ES-I3 (cell line): ENCODE results near the gene RAB14.

Experiments used
- H3K36me3 ChIP-seq: 2 replicates; pipeline ENCODE4 v1.6.1; 2013; ENCODE audit warnings: mild to moderate bottlenecking, low read length, control low read depth, moderate library complexity; ENCODE audit not compliant: insufficient read depth
- H3K4me1 ChIP-seq: 2 replicates; pipeline ENCODE4 v1.6.1; 2013; ENCODE audit warnings: mild to moderate bottlenecking, control low read depth, low read length; ENCODE audit not compliant: insufficient read depth
- H3K9ac ChIP-seq: 2 replicates; pipeline ENCODE4 v1.6.1; 2013; ENCODE audit warnings: low read depth, mild to moderate bottlenecking, low read length, moderate library complexity
- H3K9me3 ChIP-seq: 2 replicates; pipeline ENCODE4 v1.6.1; 2013; ENCODE audit warnings: mild to moderate bottlenecking, low read length, moderate library complexity; ENCODE audit not compliant: control insufficient read depth, insufficient read depth

The RAB14 gene

GRCh38 chr9:121230256-121230655 is 28.6 kb upstream of the RAB14 start:
- no peaks in the 10 kb centered on the region for H3K9me3 ChIP-seq
- no peak overlapping the region for H3K9ac ChIP-seq
- H3K36me3 ChIP-seq, result no peaks in the 10 kb centered on the region; the same call in 1 of the 2 replicates
- H3K4me1 ChIP-seq, result peaks cover 11% of the 10 kb centered on the region

DNA sequence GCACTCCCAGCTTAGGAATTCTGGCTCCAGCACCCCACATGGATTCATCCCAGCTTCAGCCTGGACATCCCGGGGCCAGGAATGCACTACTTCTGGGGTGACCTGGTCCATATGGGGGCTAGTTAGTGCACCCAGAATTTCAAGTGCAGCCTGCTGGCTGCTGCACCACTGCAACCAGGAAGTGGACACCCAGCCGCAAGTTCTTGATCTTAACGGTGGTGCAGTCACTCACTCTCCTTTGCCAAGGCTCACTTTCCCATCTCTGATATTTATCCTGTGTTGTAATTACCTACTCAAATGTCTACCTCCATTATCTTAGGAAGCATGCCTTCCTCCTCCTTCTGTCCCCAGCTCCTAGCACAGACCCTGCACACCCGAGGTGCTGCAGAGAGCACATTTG is 26.2 kb upstream of the RAB14 start:
- no peak overlapping the region for H3K9ac ChIP-seq
- H3K9me3 ChIP-seq, result no peaks in the 10 kb centered on the region
- no peaks in the 10 kb centered on the region for H3K4me1 ChIP-seq
- H3K36me3 ChIP-seq, result no peaks in the 10 kb centered on the region; the same call in 1 of the 2 replicates

- Histone ChIP-seq H3K9me3 (no peaks in the 10 kb centered on the region), H3K9ac (no peak overlapping the region), H3K4me1 (peaks cover 8% of the 10 kb centered on the region), H3K36me3 (no peaks in the 10 kb centered on the region)
Measured at GRCh38 chr9:121226175-121226574, 24.5 kb upstream of the RAB14 start.

DNA sequence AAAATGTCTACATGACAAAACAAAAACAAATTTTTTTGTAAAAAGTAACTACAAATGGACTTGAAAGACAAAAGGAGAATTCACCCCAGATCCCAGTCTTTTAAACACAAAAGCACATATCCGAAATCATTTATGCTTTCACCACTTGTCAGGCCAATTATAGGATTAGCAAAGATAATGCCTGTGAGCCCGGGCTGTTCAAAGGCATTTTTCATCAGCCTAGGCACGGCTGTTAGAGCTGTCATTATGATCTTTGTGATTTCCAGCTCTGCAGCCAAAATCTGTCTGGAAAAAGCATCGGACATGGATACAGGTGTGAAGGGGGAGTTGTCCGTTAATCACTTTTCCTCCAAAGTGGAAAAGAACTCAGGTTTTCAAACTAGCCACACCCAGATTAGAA is 23.6 kb upstream of the RAB14 start:
- H3K4me1 ChIP-seq, result peaks cover 11% of the 10 kb centered on the region
- no peaks in the 10 kb centered on the region for H3K9me3 ChIP-seq
- H3K36me3 ChIP-seq, result no peaks in the 10 kb centered on the region
- H3K9ac ChIP-seq, result no peak overlapping the region

- Histone ChIP-seq H3K9me3 (no peaks in the 10 kb centered on the region), H3K36me3 (no peaks in the 10 kb centered on the region), H3K4me1 (peaks cover 19% of the 10 kb centered on the region), H3K9ac (no peak overlapping the region)
Measured at GRCh38 chr9:121222524-121223171, 21.0 kb upstream of the RAB14 start.

GRCh38 chr9:121221664-121222055 is 20.0 kb upstream of the RAB14 start:
- no peaks in the 10 kb centered on the region for H3K36me3 ChIP-seq
- H3K4me1 ChIP-seq, result peaks cover 19% of the 10 kb centered on the region
- no peaks in the 10 kb centered on the region for H3K9me3 ChIP-seq
- H3K9ac ChIP-seq, result 0 out of 2 replicates have a peak overlapping the region, but pooled peaks have one; percentile 0

DNA sequence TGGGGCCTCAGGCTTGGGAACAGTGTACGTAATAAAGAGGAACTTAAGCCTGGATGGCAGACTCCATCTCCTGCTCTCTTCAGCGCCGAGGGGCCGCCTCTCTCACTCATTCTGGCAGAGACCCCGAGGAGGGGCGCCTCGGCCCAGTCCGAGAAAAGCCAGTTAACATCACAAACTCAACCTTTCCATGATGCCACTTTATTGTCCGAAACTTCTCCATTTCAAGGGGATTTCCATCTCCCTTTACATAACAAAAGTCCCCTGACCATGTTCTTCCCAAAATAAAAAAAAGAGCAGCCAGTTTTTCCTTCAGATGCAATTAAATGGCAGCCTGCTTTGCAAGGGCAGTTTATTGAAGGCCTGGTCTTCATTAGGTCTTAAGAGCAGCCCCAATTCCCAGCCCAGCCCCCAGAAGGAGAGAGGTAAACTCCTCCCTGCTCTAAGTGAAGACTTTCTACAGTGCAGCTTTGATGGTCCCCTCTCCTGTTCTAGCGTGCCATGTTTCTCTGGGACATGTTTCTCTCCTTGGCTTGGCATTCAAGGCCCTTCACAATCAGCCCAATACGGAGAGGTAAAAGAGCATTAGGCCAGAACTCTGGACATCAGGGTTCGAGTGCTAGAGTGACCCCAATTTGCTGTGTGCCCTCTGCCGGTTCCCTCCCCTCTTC is 19.5 kb upstream of the RAB14 start:
- H3K9ac ChIP-seq, result peak overlapping the region; percentile 0; the same call in 1 of the 2 replicates
- H3K36me3 ChIP-seq, result no peaks in the 10 kb centered on the region
- no peaks in the 10 kb centered on the region for H3K9me3 ChIP-seq
- peaks cover 19% of the 10 kb centered on the region for H3K4me1 ChIP-seq

DNA sequence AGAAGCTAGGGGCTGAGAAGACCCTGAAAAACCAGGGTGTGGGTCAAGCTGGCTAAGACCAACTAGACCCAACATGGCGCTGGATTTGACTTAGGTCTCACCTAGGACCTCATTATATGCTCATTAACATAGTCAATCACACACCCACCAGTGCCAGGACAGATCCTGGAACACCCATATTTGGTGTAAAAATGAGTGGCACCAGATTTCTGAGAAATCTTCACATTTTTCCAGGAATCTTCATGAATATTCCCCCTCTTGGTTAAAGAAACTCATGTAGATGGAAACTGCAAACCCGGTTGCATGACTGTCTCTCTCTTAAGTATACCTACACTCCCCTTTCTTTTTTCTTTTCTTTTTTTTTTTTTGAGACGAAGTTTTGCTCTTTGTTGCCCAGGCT is 17.9 kb upstream of the RAB14 start:
- Histone ChIP-seq H3K9ac (no peak overlapping the region), H3K9me3 (no peaks in the 10 kb centered on the region), H3K36me3 (no peaks in the 10 kb centered on the region), H3K4me1 (peaks cover 19% of the 10 kb centered on the region)

DNA sequence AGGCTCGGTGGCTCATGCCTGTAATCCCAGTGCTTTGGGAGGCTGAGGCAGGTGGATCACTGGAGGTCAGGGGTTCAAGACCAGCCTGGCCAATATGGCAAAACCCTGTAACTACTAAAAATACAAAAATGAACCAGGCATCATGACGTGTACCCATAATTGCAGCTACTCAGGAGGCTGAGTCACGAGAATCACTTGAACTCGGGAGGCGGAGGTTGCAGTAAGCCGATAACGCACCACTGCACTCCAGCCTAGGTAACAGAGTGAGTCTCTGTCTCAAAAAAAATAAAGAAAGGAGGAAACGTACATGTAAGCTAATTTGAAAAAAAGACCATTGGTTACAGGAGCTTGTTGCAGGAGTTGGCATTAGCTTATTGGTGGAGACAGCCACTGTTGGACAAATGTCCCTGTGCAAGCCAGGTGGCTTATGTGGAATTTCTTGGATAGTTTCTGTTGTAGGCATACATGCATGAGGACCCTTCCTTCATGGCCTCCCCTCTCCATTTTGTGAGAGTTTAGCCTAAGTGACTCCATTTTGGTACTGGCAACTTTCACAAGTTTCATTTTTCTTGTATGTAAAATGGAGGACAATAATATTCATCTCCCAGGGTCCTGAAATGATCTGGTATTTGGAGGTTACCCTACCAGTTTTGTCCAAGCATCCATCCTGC is 16.8 kb upstream of the RAB14 start:
- Histone ChIP-seq H3K9me3 (no peaks in the 10 kb centered on the region), H3K9ac (no peak overlapping the region), H3K4me1 (peaks cover 20% of the 10 kb centered on the region), H3K36me3 (no peaks in the 10 kb centered on the region)

- Histone ChIP-seq H3K9me3 (no peaks in the 10 kb centered on the region), H3K4me1 (peaks cover 22% of the 10 kb centered on the region), H3K9ac (no peak overlapping the region), H3K36me3 (no peaks in the 10 kb centered on the region)
Measured at GRCh38 chr9:121217609-121218292, 16.1 kb upstream of the RAB14 start.

GRCh38 chr9:121216271-121216805 is 14.7 kb upstream of the RAB14 start:
- Histone ChIP-seq H3K9me3 (no peaks in the 10 kb centered on the region), H3K4me1 (peaks cover 15% of the 10 kb centered on the region), H3K9ac (no peak overlapping the region), H3K36me3 (no peaks in the 10 kb centered on the region)

DNA sequence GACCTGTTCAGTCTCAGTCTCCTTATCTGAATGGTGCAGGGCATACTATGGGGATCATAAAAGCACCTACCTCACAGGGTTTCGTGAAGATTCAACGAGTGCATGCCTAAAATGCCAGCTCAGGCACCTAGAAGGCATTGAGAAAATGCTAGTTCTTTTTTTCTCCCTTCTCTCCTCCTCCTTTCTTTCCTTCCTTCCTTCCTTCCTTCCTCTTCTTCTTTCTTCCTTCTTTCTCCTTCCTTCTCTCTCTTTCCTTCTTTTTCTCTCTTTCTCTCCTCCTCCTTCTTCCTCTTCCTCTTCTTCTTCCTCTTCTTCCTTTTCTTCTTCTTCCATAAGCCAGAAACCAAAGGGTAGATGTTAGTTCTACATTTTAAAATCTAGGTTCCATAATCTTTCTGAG is 12.3 kb upstream of the RAB14 start:
- H3K9me3 ChIP-seq, result no peaks in the 10 kb centered on the region
- no peak overlapping the region for H3K9ac ChIP-seq
- H3K36me3 ChIP-seq, result no peaks in the 10 kb centered on the region
- H3K4me1 ChIP-seq, result peaks cover 4% of the 10 kb centered on the region; the same call in 1 of the 2 replicates

DNA sequence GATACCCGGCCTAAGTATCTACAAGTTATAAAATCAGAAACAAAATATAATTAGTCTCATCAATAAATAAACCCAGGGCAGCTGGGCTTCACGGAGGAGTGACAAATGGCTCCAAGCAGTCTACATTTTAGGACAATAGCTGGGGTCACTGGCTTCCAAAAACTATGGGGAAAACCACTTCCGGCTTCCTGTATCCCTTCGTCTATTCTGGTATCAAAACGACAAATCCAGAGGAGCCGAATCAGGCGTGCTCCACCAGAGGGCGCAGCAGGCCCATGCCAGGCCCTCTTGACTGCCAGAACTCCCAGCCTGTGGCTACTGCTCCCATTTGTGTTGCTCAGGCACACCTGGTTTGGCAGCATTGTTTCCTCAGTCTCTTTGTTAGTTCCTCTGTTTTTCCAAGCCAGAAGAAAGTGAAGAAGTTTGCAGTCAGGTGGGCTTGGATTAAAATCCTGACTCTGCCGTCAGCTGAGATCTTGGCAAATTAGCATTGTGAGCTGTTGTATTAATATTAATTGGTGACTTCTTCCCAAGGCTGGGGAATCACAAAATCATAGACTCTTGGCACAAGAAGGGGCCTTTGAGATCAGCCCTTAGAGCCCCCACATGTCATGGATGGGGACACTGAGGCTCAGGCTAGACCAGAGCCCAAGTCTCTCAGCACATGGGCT is 11.6 kb upstream of the RAB14 start:
- no peak overlapping the region for H3K9ac ChIP-seq
- H3K9me3 ChIP-seq, result no peaks in the 10 kb centered on the region
- H3K36me3 ChIP-seq, result no peaks in the 10 kb centered on the region
- peaks cover 4% of the 10 kb centered on the region; the same call in 1 of the 2 replicates for H3K4me1 ChIP-seq

GRCh38 chr9:121210536-121210935 is 8.9 kb upstream of the RAB14 start:
- Histone ChIP-seq H3K9ac (no peak overlapping the region), H3K9me3 (no peaks in the 10 kb centered on the region), H3K4me1 (peaks cover 13% of the 10 kb centered on the region), H3K36me3 (no peaks in the 10 kb centered on the region)
